A172 (cell line): ENCODE measurements around the gene BMP7. TPM values are rescaled to one million over a fixed set of nuclear protein-coding genes. Genes with fewer than 3 reads are reported as not detected.
"Not testable (repeated sequence)": the region's sequence is repeated elsewhere in the genome, so short reads cannot be mapped to it uniquely, and the experiment has no call there.

Experiments used
- DNase-seq: peaks from one replicate; pipeline ENCODE4 v3.0.0-alpha.2; 2015; ENCODE audit warnings: low spot score
- total RNA-seq: library from RNA; depleted of rRNA; stranded (reverse); fragments of >200 nt; shearing (Covaris generic); gene quantifications from 2 replicates; pipeline ENCODE4 v1.2.3, GENCODE V29; 2014

BMP7 gene
- total RNA-seq, 1 experiment from 2014 or later: 7.8 TPM

- DNase-seq: no peak
These were observed 74.1 kb downstream of the BMP7 start for GRCh38 chr20:57192311-57192710.

DNA sequence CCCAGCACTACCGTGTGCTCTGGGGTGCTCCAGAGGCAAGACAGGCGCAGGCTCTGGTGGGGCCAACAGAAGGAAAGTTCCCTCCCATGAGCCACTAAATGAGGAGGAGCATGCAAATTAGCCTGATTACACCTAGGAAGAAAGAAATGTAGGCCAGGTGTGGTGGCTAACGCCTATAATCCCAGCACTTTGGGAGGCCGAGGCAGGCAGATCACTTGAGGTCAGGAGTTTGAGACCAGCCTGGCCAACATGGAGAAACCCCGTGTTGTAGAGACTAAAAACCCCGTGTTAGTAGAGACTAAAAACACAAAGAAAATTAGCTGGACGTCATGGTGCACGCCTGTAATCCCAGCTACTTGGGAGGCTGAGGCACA lies 75.2 kb downstream of the BMP7 start:
- DNase-seq: not testable (repeated sequence)

DNA sequence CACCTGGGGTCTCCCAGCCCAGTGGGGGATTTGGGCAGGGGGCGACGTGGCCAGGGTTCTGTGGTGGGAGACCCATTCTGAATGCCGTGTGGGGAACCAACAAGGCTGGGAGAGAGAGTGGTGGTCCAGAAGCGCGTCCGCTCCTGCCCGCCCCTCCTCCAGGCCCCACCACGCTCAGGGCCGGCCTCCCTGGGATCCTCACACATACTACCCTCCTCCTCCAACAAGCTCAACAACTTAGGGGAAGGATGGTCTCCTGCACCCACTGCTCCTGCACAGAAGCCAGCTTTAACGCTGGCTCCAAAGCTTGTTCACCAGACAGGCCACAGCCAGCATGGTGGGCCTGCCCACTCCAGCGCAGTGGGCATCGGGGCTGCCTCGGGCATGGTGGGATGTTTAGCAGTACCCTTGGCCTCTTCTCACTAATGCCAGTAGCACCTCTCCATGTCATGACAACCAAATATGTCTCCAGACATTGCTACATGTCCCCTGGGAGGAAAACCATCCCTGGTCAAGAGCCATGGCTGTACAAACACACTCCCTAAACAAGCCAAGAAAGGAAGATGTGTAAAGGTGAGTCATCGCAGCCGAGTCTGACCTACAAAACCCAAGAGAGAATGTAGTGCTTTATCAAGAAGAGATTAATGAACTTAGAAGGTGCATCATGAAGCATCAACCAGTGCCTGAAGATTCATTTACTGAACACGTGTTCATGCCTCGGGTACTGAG lies 75.7 kb downstream of the BMP7 start:
- DNase-seq: peak; percentile 74

DNA sequence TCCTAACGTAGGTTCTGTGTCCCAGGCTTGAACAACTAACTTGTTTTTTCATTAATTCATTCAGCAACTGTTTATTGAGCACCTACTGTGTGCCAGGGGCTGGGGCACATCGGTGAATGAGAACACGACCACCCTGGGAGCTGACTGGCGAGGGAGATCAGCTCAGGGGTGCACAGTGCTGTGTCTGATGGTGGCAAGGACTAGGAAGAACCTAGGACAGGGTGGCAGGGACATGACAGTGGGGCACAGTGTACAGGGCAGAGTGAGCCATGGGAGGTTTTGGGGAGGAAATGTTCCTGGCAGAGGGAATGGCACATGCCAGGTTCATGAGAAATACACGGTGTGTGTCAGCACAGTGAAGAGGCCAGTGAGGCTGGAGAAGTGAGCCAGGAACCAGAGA lies 76.7 kb downstream of the BMP7 start:
- no peak for DNase-seq

- no peak for DNase-seq
These were observed 77.8 kb downstream of the BMP7 start for GRCh38 chr20:57188576-57189079.

- no peak for DNase-seq
These were observed 78.4 kb downstream of the BMP7 start for GRCh38 chr20:57188056-57188455.

DNA sequence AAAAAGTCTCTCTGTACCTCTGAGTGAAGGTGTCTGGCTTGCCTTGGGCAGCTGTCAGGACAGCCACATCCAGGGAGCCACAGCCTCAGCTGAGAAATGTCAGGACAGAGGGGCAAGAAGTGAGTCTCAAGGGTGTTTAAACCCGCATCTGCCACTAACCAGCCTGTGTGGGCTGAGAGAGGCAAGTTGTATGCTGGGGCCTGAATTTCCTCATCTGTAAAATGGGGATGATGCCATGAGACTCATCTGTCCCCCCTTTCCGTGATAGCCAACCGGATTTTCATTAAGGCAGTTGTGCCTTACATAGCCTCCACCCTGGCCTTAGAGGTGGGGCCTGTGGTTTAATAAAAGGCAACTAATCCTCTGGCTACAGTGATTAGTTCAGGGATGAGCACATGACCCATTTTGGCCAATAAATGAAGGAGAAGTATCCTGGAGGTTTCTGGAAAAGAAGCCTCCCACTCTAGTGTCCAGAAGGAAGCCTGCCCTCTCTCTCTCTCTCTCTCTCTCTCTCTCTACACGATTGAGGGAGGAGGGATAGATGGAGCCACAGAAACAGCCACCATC lies 79.3 kb downstream of the BMP7 start:
- DNase-seq: no peak

DNA sequence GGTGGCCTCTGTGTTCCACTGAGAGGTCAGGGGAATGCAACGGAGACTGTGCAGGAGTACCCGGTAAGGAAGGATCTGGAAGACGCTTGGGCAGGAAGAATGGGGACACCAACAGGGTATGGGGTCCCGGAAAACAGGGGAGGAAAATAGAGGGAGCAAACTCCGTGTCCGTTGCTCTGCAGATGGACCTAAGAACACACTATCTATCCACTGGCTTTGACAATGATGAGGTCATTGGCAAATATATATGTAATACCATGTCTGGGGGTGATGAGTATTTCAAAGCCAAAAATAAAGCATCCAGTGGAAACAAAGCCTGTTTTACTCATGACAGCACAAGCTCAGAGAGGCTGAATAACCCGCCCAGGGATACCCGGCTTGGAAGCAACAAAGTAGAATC lies 80.2 kb downstream of the BMP7 start:
- no peak for DNase-seq

GRCh38 chr20:57185188-57185743 lies 81.2 kb downstream of the BMP7 start:
- DNase-seq: no peak

DNA sequence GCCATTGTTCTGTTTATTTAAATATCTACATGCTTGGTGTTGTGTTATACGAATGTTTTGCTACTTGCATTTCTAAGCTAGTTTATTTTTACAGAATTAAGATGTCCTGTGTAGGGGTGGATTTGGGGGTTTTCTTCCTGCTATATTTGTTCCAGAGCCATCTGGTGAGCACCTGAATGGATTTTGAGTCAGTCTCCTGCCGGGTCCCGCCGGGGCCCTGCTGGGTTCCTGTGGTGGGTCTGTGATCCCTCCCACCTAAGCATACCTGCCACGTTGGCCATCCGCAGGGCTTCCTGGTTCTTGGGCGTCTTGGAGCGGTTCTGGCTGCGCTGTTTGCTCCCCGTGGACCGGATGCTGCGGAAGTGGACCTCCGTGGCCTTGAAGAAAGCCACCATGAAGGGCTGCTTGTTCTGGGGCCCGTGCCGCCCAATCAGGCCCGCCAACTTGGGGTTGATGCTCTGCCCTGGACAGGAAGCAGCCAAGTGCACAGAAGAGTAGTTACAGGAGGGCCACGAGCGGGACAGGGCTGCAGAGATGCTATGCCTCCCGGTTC lies 82.9 kb downstream of the BMP7 start:
- no peak for DNase-seq

- no peak for DNase-seq
These were observed 84.8 kb downstream of the BMP7 start for GRCh38 chr20:57181639-57182038.

- DNase-seq: no peak
These were observed 85.5 kb downstream of the BMP7 start for GRCh38 chr20:57180954-57181353.

DNA sequence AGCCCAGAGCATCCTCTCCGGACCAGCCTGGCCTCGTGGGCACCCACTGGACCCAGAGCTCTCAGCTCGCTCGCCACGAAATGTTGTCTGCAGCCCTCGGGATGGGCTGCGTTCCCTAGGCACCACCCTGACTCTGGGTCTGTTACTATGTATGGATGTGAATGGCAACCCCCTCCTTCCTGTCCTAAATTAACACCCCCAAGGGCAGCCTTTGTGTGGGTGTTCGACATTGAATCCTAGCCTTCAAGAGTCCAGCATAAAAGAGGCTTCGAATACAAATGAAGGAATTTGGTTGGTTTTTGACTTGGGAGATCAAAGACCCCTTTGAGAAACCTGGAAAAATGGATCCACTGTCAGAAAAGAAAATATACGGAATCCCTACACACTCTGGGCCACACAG lies 86.1 kb downstream of the BMP7 start:
- no peak for DNase-seq

DNA sequence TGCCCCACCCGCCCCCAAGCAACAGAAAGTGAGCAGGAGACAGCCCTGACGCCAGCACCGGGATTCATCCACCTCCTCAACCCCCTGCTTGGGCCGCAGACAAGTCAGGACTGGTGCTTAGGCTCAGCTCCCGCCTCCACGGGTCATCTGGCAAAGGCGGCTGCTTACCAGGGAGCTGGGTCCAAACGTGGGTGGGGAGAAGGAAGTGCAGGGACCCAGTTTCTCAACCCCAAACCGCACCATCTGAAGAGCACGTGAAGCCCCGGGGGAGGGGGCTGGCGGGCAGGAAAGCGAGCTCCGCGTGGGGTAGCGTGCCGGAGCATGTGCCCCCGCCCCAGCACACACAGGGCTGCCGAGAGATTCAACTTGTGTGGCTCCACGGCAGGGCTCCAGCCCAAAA lies 87.2 kb downstream of the BMP7 start:
- no peak for DNase-seq

DNA sequence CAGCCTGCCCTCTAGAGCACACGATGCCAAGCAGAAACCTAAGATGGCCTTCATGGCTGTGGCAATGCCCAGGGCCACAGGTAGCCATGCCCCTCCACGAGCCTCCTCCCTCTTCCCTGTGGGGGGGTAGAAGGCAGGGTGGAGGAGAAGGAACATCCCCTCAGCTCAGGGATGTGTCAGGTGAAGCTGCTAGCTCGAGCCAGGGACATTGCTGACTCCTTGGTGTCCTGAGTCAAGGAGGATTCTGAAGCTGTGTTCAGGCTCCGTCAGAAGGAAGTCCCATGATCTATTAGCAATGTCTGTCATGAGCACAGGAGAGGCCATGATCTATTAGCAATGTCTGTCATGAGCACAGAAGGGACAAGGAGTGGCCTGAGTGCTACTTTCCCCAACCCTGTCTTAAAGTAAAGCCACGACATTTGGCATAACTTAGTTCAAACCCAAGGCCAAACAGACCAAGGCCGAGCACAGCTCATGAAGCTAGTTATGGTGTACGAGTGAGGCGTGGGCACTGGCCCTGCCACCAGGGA lies 87.8 kb downstream of the BMP7 start:
- DNase-seq: no peak

DNA sequence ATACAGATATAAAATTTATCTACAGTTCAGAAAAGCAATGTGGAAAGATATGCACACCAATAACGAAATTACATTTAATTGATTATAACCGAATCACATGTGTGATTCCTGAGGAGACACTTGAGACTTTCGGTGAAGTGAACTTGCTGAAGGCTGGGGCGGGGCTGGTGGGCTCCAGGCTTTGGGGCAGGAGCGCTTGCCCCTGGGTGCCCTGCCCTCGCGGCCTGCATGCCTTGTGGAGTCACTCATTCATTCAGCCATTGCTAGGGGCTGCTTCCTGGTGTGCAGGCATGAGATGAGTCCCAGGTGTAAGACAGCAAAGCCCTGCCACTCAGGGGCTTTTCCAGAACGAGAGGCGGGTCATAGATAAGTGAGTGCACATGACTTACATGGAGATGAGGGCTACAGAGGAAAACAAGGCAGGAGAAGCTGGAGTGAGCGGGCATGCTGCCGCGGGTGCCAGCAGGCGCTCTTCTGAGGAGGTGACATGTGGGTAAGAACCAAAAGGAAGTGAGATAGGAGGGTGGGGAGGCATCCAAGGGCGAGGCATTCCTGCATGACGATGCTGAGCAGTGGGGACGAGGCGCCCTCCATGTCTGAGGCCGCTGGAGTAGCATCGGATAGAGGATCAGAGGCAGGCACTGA lies 88.7 kb downstream of the BMP7 start:
- DNase-seq: no peak

DNA sequence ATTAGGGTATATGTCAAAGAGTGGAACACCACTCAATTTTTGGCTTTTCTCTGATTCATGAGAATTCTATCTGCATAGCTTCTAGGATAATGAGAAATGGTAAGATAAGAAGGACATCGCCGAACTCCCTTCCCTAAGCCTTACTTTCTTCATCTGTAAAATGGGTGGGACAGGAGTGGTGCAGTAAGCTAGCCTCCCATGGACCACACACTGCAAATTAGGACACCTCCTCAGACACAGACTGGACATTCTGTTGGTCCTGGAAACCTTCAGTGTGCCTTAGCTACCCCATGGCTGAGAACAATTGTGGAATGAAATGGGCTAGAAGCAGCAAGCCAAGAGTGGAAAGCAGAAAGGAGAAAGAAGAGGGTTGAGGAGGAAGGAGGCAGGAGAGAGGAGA lies 89.6 kb downstream of the BMP7 start:
- DNase-seq: no peak

- no peak for DNase-seq
These were observed 90.9 kb downstream of the BMP7 start for GRCh38 chr20:57175397-57176010.

GRCh38 chr20:57174737-57175136 lies 91.7 kb downstream of the BMP7 start:
- DNase-seq: no peak

GRCh38 chr20:57173986-57174385 lies 92.5 kb downstream of the BMP7 start:
- DNase-seq: no peak

- no peak for DNase-seq
These were observed 93.4 kb downstream of the BMP7 start for GRCh38 chr20:57173041-57173440.

- DNase-seq: no peak
These were observed 96.1 kb downstream of the BMP7 start for GRCh38 chr20:57170343-57170742.
